Esophagus muscularis mucosa (tissue), 3 donors: ENCODE data around the gene KCNJ13.

ENCODE experiments used
- POLR2A ChIP-seq: fragments of 450-650 bp; IDR thresholded peaks from one replicate; pipeline ENCODE4 v1.6.1; 2017; ENCODE audit warnings: antibody characterized with exemption, moderate library complexity, mild to moderate bottlenecking, low read depth
- POLR2AphosphoS5 ChIP-seq, 2 donors: sonication (generic); formaldehyde crosslinking; IDR thresholded peaks; one replicate each; pipeline ENCODE4 v1.6.1; 2017; ENCODE audit warnings: antibody characterized with exemption in 2 of 2
- TF ChIP-seq, protein P1 (sequence below), 3 experiments: fragments of 200-600 bp in 2 of 3; fragments of 450-650 bp in 1 of 3; sonication (generic) in 2 of 3; IDR thresholded peaks; one replicate each; pipeline ENCODE4 v1.5.1; 2017 to 2019; ENCODE audit warnings: antibody characterized with exemption in 3 of 3, mild to moderate bottlenecking in 2 of 3, moderate library complexity in 1 of 3

DNA sequence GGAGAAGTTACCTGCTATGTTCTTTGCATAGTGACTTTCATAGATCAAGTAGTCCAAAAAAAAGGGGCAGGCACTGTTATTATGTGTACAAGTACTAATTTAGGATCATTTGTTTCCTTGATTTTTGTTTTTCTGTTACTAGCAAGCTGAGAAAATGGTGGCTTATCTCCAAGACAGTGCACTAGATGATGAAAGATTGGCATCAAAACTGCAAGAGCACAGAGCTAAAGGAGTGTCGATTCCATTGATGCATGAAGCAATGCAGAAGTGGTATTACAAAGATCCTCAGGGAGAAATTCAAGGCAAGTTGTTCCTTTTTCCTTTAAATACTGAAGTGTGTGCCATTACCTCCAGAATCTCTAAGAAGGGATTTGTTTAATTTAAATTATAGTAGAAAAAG, 19.6 kb upstream of the KCNJ13 start:
- TF ChIP-seq POLR2AphosphoS5 (IDR thresholded peaks at IDR 0.05) (no peak), POLR2A (no peak)
- TF ChIP-seq, protein P1, sequence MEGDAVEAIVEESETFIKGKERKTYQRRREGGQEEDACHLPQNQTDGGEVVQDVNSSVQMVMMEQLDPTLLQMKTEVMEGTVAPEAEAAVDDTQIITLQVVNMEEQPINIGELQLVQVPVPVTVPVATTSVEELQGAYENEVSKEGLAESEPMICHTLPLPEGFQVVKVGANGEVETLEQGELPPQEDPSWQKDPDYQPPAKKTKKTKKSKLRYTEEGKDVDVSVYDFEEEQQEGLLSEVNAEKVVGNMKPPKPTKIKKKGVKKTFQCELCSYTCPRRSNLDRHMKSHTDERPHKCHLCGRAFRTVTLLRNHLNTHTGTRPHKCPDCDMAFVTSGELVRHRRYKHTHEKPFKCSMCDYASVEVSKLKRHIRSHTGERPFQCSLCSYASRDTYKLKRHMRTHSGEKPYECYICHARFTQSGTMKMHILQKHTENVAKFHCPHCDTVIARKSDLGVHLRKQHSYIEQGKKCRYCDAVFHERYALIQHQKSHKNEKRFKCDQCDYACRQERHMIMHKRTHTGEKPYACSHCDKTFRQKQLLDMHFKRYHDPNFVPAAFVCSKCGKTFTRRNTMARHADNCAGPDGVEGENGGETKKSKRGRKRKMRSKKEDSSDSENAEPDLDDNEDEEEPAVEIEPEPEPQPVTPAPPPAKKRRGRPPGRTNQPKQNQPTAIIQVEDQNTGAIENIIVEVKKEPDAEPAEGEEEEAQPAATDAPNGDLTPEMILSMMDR (IDR thresholded peaks at IDR 0.05), result no peak
